K562 (cell line): ENCODE results near the gene OR51S1. TPM values are rescaled to one million over a fixed set of nuclear protein-coding genes. Genes with fewer than 3 reads are reported as not detected.
A peak's percentile ranks its signal among the peaks of the same experiment; 100 is the strongest.

Source experiments
- ATAC-seq: fragments of 200-7000 bp; cut with Tn5 transposase; 3 replicates; pipeline ENCODE4 v1.9.1; 2020; ENCODE audit warnings: moderate library complexity
- BruUV-seq: library from RNA; stranded (reverse); fragments of 400-500 nt; replicated peaks from 2 replicates; lab custom pipeline; 2021; lab: Mats Ljungman, UMichigan
- CTCF ChIA-PET: fragments of 300-600 bp; formaldehyde crosslinking; extraction: SDS; loops from one replicate; lab custom pipeline; 2021; ENCODE audit warnings: low intra/inter-chr PET ratio; lab: Yijun Ruan, JAX
- POLR2A ChIA-PET: fragments of 300-600, 350-650 bp; sonication (Branson Sonifier 250); formaldehyde crosslinking; extraction: SDS; loops from one replicate; lab custom pipeline; 2021; ENCODE audit warnings: antibody characterized with exemption, inconsistent platforms; lab: Yijun Ruan, JAX
- DNase-seq, 4 experiments: peaks; one replicate each; pipeline versions ENCODE4 v3.0.0 to v3.0.0-alpha.2; 2011 to 2018; ENCODE audit warnings: low spot score in 3 of 4, mixed read lengths in 3 of 4; ENCODE audit errors: extremely low read depth in 1 of 4
- FAIRE-seq: peaks from 2 replicates; lab custom pipeline; 2011; peaks lifted over from hg19 to GRCh38; lab: Jason Lieb, UNC
- H2AFZ ChIP-seq: 2 replicates; pipeline ENCODE4 v1.6.0; 2011; ENCODE audit warnings: low read depth, low read length, control low read depth, inconsistent platforms
- H3K27ac ChIP-seq: fragments of 200-600 bp; 3 replicates; pipeline ENCODE4 v1.8.0; 2011; ENCODE audit warnings: low read depth, mild to moderate bottlenecking, control low read depth, inconsistent platforms, low read length, moderate library complexity, mixed read lengths; ENCODE audit errors: extremely low read depth
- H3K27me3 ChIP-seq, 2 experiments: fragments of 300-600 bp in 1 of 2; 2 replicates in 1 of 2; 3 replicates in 1 of 2; pipeline versions ENCODE4 v1.6.0 to v1.8.0; 2011; ENCODE audit warnings: inconsistent platforms in 2 of 2, low read length in 2 of 2, mild to moderate bottlenecking in 1 of 2, mixed read lengths in 1 of 2, moderate library complexity in 1 of 2; ENCODE audit not compliant: control insufficient read depth in 2 of 2, insufficient read depth in 2 of 2
- H3K36me3 ChIP-seq: fragments of 300-600 bp; 3 replicates; pipeline ENCODE4 v1.8.0; 2011; ENCODE audit warnings: mild to moderate bottlenecking, low read length, inconsistent platforms; ENCODE audit not compliant: control insufficient read depth, insufficient read depth
- H3K4me1 ChIP-seq, 2 experiments: fragments of 200-600 bp in 1 of 2; replicated peaks in 1 of 2; 2 replicates in 1 of 2; 3 replicates in 1 of 2; pipeline versions ENCODE4 v1.5.1 to v1.8.0; 2011; ENCODE audit warnings: inconsistent platforms in 2 of 2, low read length in 2 of 2, mild to moderate bottlenecking in 1 of 2, mixed read lengths in 1 of 2, moderate library complexity in 1 of 2; ENCODE audit not compliant: control insufficient read depth in 2 of 2, insufficient read depth in 2 of 2
- H3K4me2 ChIP-seq: 2 replicates; pipeline ENCODE4 v1.6.1; 2011; ENCODE audit warnings: low read length, control low read depth, inconsistent platforms, mixed read lengths; ENCODE audit not compliant: insufficient read depth
- H3K4me3 ChIP-seq: fragments of 200-600 bp; sonication (generic), shearing (Covaris generic); 2 replicates; pipeline ENCODE4 v1.5.1; 2016; ENCODE audit warnings: control low read depth, inconsistent platforms
- H3K79me2 ChIP-seq: fragments of 200-600 bp; 3 replicates; pipeline ENCODE4 v1.8.0; 2011; ENCODE audit warnings: low read length, inconsistent platforms; ENCODE audit not compliant: control insufficient read depth, insufficient read depth
- H3K9ac ChIP-seq, 2 experiments: 2 replicates each; pipeline versions ENCODE4 v1.6.0 to v1.6.1; 2011; ENCODE audit warnings: low read depth in 2 of 2, low read length in 2 of 2, control low read depth in 1 of 2, inconsistent platforms in 1 of 2, mild to moderate bottlenecking in 1 of 2, mixed read lengths in 1 of 2; ENCODE audit not compliant: insufficient read depth in 1 of 2
- H3K9me1 ChIP-seq: one replicate; pipeline ENCODE4 v1.6.0; 2011; ENCODE audit warnings: inconsistent platforms, mild to moderate bottlenecking, low read length, moderate library complexity; ENCODE audit not compliant: control insufficient read depth, insufficient read depth
- H3K9me3 ChIP-seq: replicated peaks from 2 replicates; pipeline ENCODE4 v1.5.1; 2011; ENCODE audit warnings: low read depth, low read length, inconsistent platforms; ENCODE audit not compliant: control insufficient read depth, insufficient read depth
- H4K20me1 ChIP-seq: replicated peaks from 2 replicates; pipeline ENCODE4 v1.6.1; 2011; ENCODE audit warnings: low read length, inconsistent platforms, mixed read lengths; ENCODE audit not compliant: control insufficient read depth, insufficient read depth
- ARID1B ChIP-seq: fragments of 450-650 bp; IDR thresholded peaks from 2 replicates; pipeline ENCODE4 v1.6.1; 2016; ENCODE audit warnings: antibody characterized with exemption, mild to moderate bottlenecking, inconsistent platforms
- ATF4 ChIP-seq: fragments of 450-650 bp; formaldehyde crosslinking; IDR thresholded peaks from 2 replicates; pipeline ENCODE4 v1.4.0; 2022; ENCODE audit warnings: mild to moderate bottlenecking, moderate library complexity
- CBFA2T2 ChIP-seq: fragments of 450-650 bp; conservative IDR thresholded peaks from 2 replicates; pipeline ENCODE4 v1.6.1; 2017; ENCODE audit warnings: mild to moderate bottlenecking
- CBFA2T3 ChIP-seq: fragments of 450-650 bp; IDR thresholded peaks from 2 replicates; pipeline ENCODE4 v1.6.1; 2017
- DPF2 ChIP-seq: fragments of 450-650 bp; IDR thresholded peaks from 2 replicates; pipeline ENCODE4 v1.6.1; 2016
- FIP1L1 ChIP-seq: fragments of 200-400 bp; formaldehyde crosslinking; IDR thresholded peaks from 2 replicates; pipeline ENCODE4 v1.6.1; 2018; ENCODE audit warnings: mild to moderate bottlenecking, low read depth, low read length; ENCODE audit not compliant: poor library complexity, severe bottlenecking
- FOXA1 ChIP-seq: fragments of 450-650 bp; IDR thresholded peaks from 2 replicates; pipeline ENCODE4 v1.6.1; 2016; ENCODE audit warnings: mild to moderate bottlenecking, borderline replicate concordance
- HDGF ChIP-seq: fragments of 450-650 bp; IDR thresholded peaks from 2 replicates; pipeline ENCODE4 v1.6.1; 2016
- IRF1 ChIP-seq: sonication (generic); formaldehyde crosslinking; IDR thresholded peaks from 2 replicates; pipeline ENCODE4 v1.8.0; 2022; ENCODE audit warnings: missing genetic modification reagents, mild to moderate bottlenecking, borderline replicate concordance
- MBD2 ChIP-seq: sonication (generic); IDR thresholded peaks from 2 replicates; pipeline ENCODE4 v1.6.1; 2016; ENCODE audit warnings: low read depth, borderline replicate concordance
- MCM7 ChIP-seq, 2 experiments: fragments of 450-650 bp; IDR thresholded peaks; 2 replicates each; pipeline ENCODE4 v1.6.1; 2016 to 2018
- NFE2L1 ChIP-seq: fragments of 450-650 bp; IDR thresholded peaks from 2 replicates; pipeline ENCODE4 v1.6.1; 2016; ENCODE audit warnings: missing genetic modification characterization, low read depth, mild to moderate bottlenecking, missing compliant biosample characterization, moderate library complexity, borderline replicate concordance
- NFIX ChIP-seq: fragments of 250-450 bp; sonication (Bioruptor Pico); IDR thresholded peaks from 2 replicates; pipeline ENCODE4 v1.4.0; 2020; ENCODE audit warnings: low read depth, mild to moderate bottlenecking, moderate library complexity
- NR3C1 ChIP-seq: sonication (generic); formaldehyde crosslinking; IDR thresholded peaks from 2 replicates; pipeline ENCODE4 v1.8.1; 2022; ENCODE audit warnings: missing genetic modification reagents
- PML ChIP-seq: IDR thresholded peaks from 2 replicates; pipeline ENCODE4 v1.6.1; 2012; ENCODE audit warnings: low read length, inconsistent platforms
- SIN3B ChIP-seq: fragments of 450-650 bp; IDR thresholded peaks from 2 replicates; pipeline ENCODE4 v1.6.1; 2017; ENCODE audit warnings: low read depth, mild to moderate bottlenecking, moderate library complexity
- TAL1 ChIP-seq: fragments of 450-650 bp; IDR thresholded peaks from 2 replicates; pipeline ENCODE4 v1.6.1; 2016; ENCODE audit warnings: mild to moderate bottlenecking
- TBL1XR1 ChIP-seq, 2 experiments: IDR thresholded peaks; 2 replicates each; pipeline ENCODE4 v1.6.1; 2012; ENCODE audit warnings: improper control_type of control experiment in 2 of 2, low read length in 2 of 2, mild to moderate bottlenecking in 1 of 2
- TCF3 ChIP-seq: sonication (generic); formaldehyde crosslinking; IDR thresholded peaks from 2 replicates; pipeline ENCODE4 v1.4.0; 2020; ENCODE audit warnings: mild to moderate bottlenecking, missing genetic modification reagents
- TCF7L2 ChIP-seq: fragments of 150-350 bp; IDR thresholded peaks from 2 replicates; pipeline ENCODE4 v1.6.1; 2016; ENCODE audit warnings: low read depth, mild to moderate bottlenecking, low read length, moderate library complexity
- TEAD4 ChIP-seq, 2 experiments: sonication (generic) in 1 of 2; formaldehyde crosslinking in 1 of 2; IDR thresholded peaks; 2 replicates each; pipeline versions ENCODE4 v1.6.1 to v1.8.0; 2012 to 2022; ENCODE audit warnings: borderline replicate concordance in 1 of 2, inconsistent platforms in 1 of 2, low read length in 1 of 2, mild to moderate bottlenecking in 1 of 2, missing genetic modification reagents in 1 of 2
- WGBS: fragments of 100-300 bp; shearing (Covaris generic); methylation state at CpG from one replicate; pipeline ENCODE4 v1.1.6; 2016; ENCODE audit warnings: low coverage, mixed read lengths; ENCODE audit not compliant: insufficient coverage; ENCODE audit errors: missing lambda C conversion rate; 5-methylcytosine and 5-hydroxymethylcytosine counted together
- in situ Hi-C: fragments of 300-500 bp; cut with MboI; formaldehyde crosslinking; loops from 4 replicates; pipeline ENCODE4 v1.15.0; 2018; ENCODE audit warnings: inconsistent platforms, mixed read lengths
- intact Hi-C: fragments of 100-400 bp; cut with micrococcal nuclease; formaldehyde crosslinking; loops from 2 replicates; pipeline ENCODE4 v1.14.2; 2022
- polyA plus RNA-seq, 8 experiments: library from polyadenylated mRNA; depleted of rRNA in 4 of 8; stranded (reverse) in 5 of 8; unstranded in 3 of 8; fragments of >200 nt; fragmentation: Nextera tagmentation in 2 of 8; fragmentation: Illumina TruSeq in 1 of 8; extraction: Ambion mirVana in 2 of 8; extraction: Trizol in 1 of 8; gene quantifications; 2 replicates each; pipeline versions ENCODE4 v1.2.1 to v1.2.3, GENCODE V29; 2011 to 2014; ENCODE audit warnings: inconsistent platforms in 1 of 8, missing spikeins in 1 of 8
- total RNA-seq, 7 experiments: library from RNA; depleted of rRNA in 6 of 7; stranded (reverse); fragments of >200 nt in 6 of 7; fragmentation: Illumina TruSeq in 2 of 7; extraction: Trizol in 2 of 7; gene quantifications; 2 replicates each; pipeline versions ENCODE4 v1.2.1 to v1.2.3, GENCODE V29; 2011 to 2021; ENCODE audit warnings: low replicate concordance in 1 of 7

The OR51S1 gene
- total and polyA plus RNA-seq, 9 of the 15 experiments (the other 6 are each of a cell fraction or from before 2014, with no cell fraction given) = not detected

- Histone ChIP-seq H3K9me3 (no peaks in the 10 kb centered on the region), H2AFZ (peak overlapping the region; percentile 60), H3K9ac (0 out of 4 replicates have a peak overlapping the region, but pooled peaks of 1 of the 2 experiments have one; percentile 24), H3K4me3 (no peak overlapping the region), H3K4me2 (peak overlapping the region; percentile 74), H3K9me1 (no peaks in the 10 kb centered on the region), H3K36me3 (no peaks in the 10 kb centered on the region), H3K4me1 (peaks cover 4 to 14% of the 10 kb centered on the region in 2 experiments; a peak in 3 of 5 replicates), H3K27me3 (no peaks in the 10 kb centered on the region), H3K79me2 (no peaks in the 10 kb centered on the region), H4K20me1 (no peaks in the 10 kb centered on the region), H3K27ac (peak overlapping the region; percentile 62)
- ChIA-PET CTCF (no interaction called here), POLR2A (interaction anchor here (1.1 to 1.6 kb wide), 2 partner anchors 9 kb away, joined by 3 to 6 read pairs; no protein-coding TSS in a partner anchor)
- ATAC-seq (peak; percentile 74), DNase-seq (peak; percentile 24 to 50 (median 32)), FAIRE-seq (no peak)
- BruUV-seq = no TSS peak
- TF ChIP-seq IRF1 (CRISPR knock-in tag) (no peak), TCF3 (CRISPR knock-in tag) (peak; percentile 12; the same call in 1 of the 2 replicates), DPF2 (0 out of 2 replicates have a peak, but pooled peaks have one; percentile 34), CBFA2T2 (peak; percentile 27; the same call in 1 of the 2 replicates), NR3C1 (no peak), FIP1L1 (no peak), TCF7L2 (no peak), ARID1B (0 out of 2 replicates have a peak, but pooled peaks have one; percentile 45), MCM7 (IDR thresholded peaks at IDR 0.05) (no peak), TEAD4 (IDR thresholded peaks at IDR 0.05; ENCODE audit: low read length) (peak; percentile 45; the same call in 1 of the 2 replicates), TEAD4 (CRISPR knock-in tag; IDR thresholded peaks at IDR 0.05; ENCODE audit: borderline replicate concordance) (no peak), CBFA2T3 (peak; percentile 34), TAL1 (peak; percentile 25; the same call in 1 of the 2 replicates), ATF4 (CRISPR knock-in tag) (no peak), NFE2L1 (tag) (no peak), MBD2 (no peak), PML (peak; percentile 39; the same call in 1 of the 2 replicates), FOXA1 (no peak), TBL1XR1 (IDR thresholded peaks at IDR 0.05; ENCODE audit: low read length in 2 of 2) (0 out of 4 replicates have a peak, but pooled peaks of 1 of the 2 experiments have one; percentile 70), NFIX (CRISPR knock-in tag) (no peak), SIN3B (no peak), HDGF (0 out of 2 replicates have a peak, but pooled peaks have one; percentile 16)
- WGBS = 4% methylated on average over 5 of the region's 5 CpGs
- intact Hi-C loops = no loop called here
- in situ Hi-C loops = no loop called here
Measured at GRCh38 chr11:4882543-4882942, 33.5 kb upstream of the OR51S1 start.
